Measurements from ENCODE around the gene HSFX4. TPM values are rescaled to one million over a fixed set of nuclear protein-coding genes. Genes with fewer than 3 reads are reported as not detected.

The HSFX4 gene
- total and polyA plus RNA-seq, 9 of the 15 experiments (the other 6 are each of a cell fraction or from before 2014, with no cell fraction given) = 0.10 to 0.24 (median 0.14) TPM; not detected in 6

GRCh38 chrX:149939655-149939904 is 10.2 kb downstream of the HSFX4 start (continued):
- TF ChIP-seq ZNF444 (CRISPR knock-in tag; IDR thresholded peaks at IDR 0.05) = no peak
- no peak for TF ChIP-seq ARID3B (CRISPR knock-in tag; IDR thresholded peaks at IDR 0.05; ENCODE audit: borderline replicate concordance)
- TF ChIP-seq ZBED1 (IDR thresholded peaks at IDR 0.05) = no peak
- TF ChIP-seq ZNF436 (CRISPR knock-in tag; IDR thresholded peaks at IDR 0.05) = no peak
- TF ChIP-seq ELF2 (CRISPR knock-in tag; IDR thresholded peaks at IDR 0.05) = no peak
- TF ChIP-seq BMI1 (IDR thresholded peaks at IDR 0.05; ENCODE audit: low read length) = no peak
- TF ChIP-seq RFX1 (IDR thresholded peaks at IDR 0.05) = no peak
- TF ChIP-seq MEF2D (tag; conservative IDR thresholded peaks at IDR 0.05; ENCODE audit: low read depth) = no peak
- no peak for TF ChIP-seq HMG20B (CRISPR knock-in tag; IDR thresholded peaks at IDR 0.05)

GRCh38 chrX:149939905-149940673 is 10.7 kb downstream of the HSFX4 start:
- FAIRE-seq = peak; percentile 99
- Histone ChIP-seq H3K4me2 (ENCODE audit: insufficient read depth, low read length) (peak overlapping the region; percentile 76), H3K9ac (ENCODE audit: insufficient read depth in 1 of 2, low read depth in 2 of 2, low read length in 2 of 2) (peak overlapping the region; percentile 75 to 89), H3K27ac (ENCODE audit: extremely low read depth, low read depth, low read length) (peak overlapping the region; percentile 87), H3K27me3 (ENCODE audit: control insufficient read depth in 2 of 2, insufficient read depth in 2 of 2, low read length in 2 of 2) (no peaks in the 10 kb centered on the region), H3K4me3 (peak overlapping the region; percentile 62), H2AFZ (ENCODE audit: low read depth, low read length) (peak overlapping the region; percentile 76), H3K9me1 (ENCODE audit: control insufficient read depth, insufficient read depth, low read length) (no peaks in the 10 kb centered on the region), H3K4me1 (replicated peaks in 1 of 2; ENCODE audit: control insufficient read depth in 2 of 2, insufficient read depth in 2 of 2, low read length in 2 of 2) (peaks cover 0 to 15% of the 10 kb centered on the region in 2 experiments; a peak in 2 of 5 replicates), H4K20me1 (replicated peaks; ENCODE audit: control insufficient read depth, insufficient read depth, low read length) (no peaks in the 10 kb centered on the region), H3K36me3 (ENCODE audit: control insufficient read depth, insufficient read depth, low read length) (no peaks in the 10 kb centered on the region), H3K9me3 (replicated peaks; ENCODE audit: control insufficient read depth, insufficient read depth, low read depth, low read length) (no peaks in the 10 kb centered on the region), H3K79me2 (ENCODE audit: control insufficient read depth, insufficient read depth, low read length) (peaks cover 13% of the 10 kb centered on the region)
- ChIA-PET POLR2A (interaction anchor here (0.6 to 0.8 kb wide), 2 partner anchors 327 to 1049 kb away, joined by 3 read pairs; no protein-coding TSS in a partner anchor), CTCF (ENCODE audit: low intra/inter-chr PET ratio) (no interaction called here)
- in situ Hi-C loops (cut with MboI) (loop anchor here (10.0 kb wide), 1 partner anchor 405 kb away; no protein-coding TSS in a partner anchor), intact Hi-C loops (cut with micrococcal nuclease) (loop anchor here (5.0 kb wide), 1 partner anchor 43 kb away; no protein-coding TSS in a partner anchor)
- WGBS (ENCODE audit: insufficient coverage, low coverage, missing lambda C conversion rate) = 0% methylated on average over 12 of the region's 27 CpGs
- ATAC-seq = peak; percentile 79
- DNase-seq (ENCODE audit: extremely low read depth in 1 of 4, low spot score in 3 of 4) = peak; percentile 81 to 97 (median 87)
- TSS peak; percentile 51 for BruUV-seq (replicated peaks)
- TF ChIP-seq YY1 (IDR thresholded peaks at IDR 0.05; ENCODE audit: borderline replicate concordance in 1 of 3, control insufficient read depth in 1 of 3, extremely low read depth in 1 of 3, insufficient read depth in 3 of 3, insufficient read length in 1 of 3, insufficient replicate concordance in 2 of 3, low read depth in 1 of 3, low read length in 2 of 3) (no peak), ZNF699 (CRISPR knock-in tag; IDR thresholded peaks at IDR 0.05; ENCODE audit: insufficient replicate concordance) (no peak), FOXP1 (CRISPR knock-in tag; IDR thresholded peaks at IDR 0.05) (no peak), NELFE (IDR thresholded peaks at IDR 0.05; ENCODE audit: insufficient read depth, insufficient read length) (no peak), ZNF551 (CRISPR knock-in tag; IDR thresholded peaks at IDR 0.05) (no peak), MEF2A (IDR thresholded peaks at IDR 0.05; ENCODE audit: control insufficient read depth, low read depth, low read length) (no peak), GATA2 (CRISPR knock-in tag; IDR thresholded peaks at IDR 0.05) (no peak), FOS (IDR thresholded peaks at IDR 0.05; ENCODE audit: extremely low read depth, insufficient read length) (no peak), EHMT2 (IDR thresholded peaks at IDR 0.05) (no peak), ARID3A (IDR thresholded peaks at IDR 0.05; ENCODE audit: borderline replicate concordance, low read depth, low read length) (no peak), ZNF253 (CRISPR knock-in tag; conservative IDR thresholded peaks at IDR 0.05) (no peak)

Data from K562 (cell line).